K562 (cell line): Measurements from ENCODE around the gene SMC6. TPM values are rescaled to one million over a fixed set of nuclear protein-coding genes. Genes with fewer than 3 reads are reported as not detected.

Experiments
- CC2D1A ChIP-seq: fragments of 450-650 bp; IDR thresholded peaks from 2 replicates; pipeline ENCODE4 v1.6.1; 2017; ENCODE audit warnings: mild to moderate bottlenecking
- ERF ChIP-seq: fragments of 450-650 bp; formaldehyde crosslinking; IDR thresholded peaks from 2 replicates; pipeline ENCODE4 v1.4.0; 2020; ENCODE audit warnings: mild to moderate bottlenecking, mixed read lengths
- HDAC2 ChIP-seq: fragments of 450-650 bp; IDR thresholded peaks from 2 replicates; pipeline ENCODE4 v1.6.1; 2016; ENCODE audit warnings: mild to moderate bottlenecking
- HDAC3 ChIP-seq: fragments of 450-650 bp; IDR thresholded peaks from 2 replicates; pipeline ENCODE4 v1.6.1; 2018; ENCODE audit warnings: borderline replicate concordance, mild to moderate bottlenecking, moderate library complexity; ENCODE audit not compliant: partially characterized antibody
- HMGN3 ChIP-seq: IDR thresholded peaks from 2 replicates; pipeline ENCODE4 v1.6.1; 2011; ENCODE audit warnings: borderline replicate concordance, low read depth, mild to moderate bottlenecking, mixed read lengths, low read length; ENCODE audit not compliant: insufficient read length; ENCODE audit errors: extremely low read depth
- KDM5B ChIP-seq: fragments of 200-600 bp; sonication (generic); IDR thresholded peaks from 2 replicates; pipeline ENCODE4 v1.6.1; 2012; ENCODE audit warnings: low read depth, mild to moderate bottlenecking, moderate library complexity, low read length, control low read depth, inconsistent platforms; ENCODE audit not compliant: insufficient replicate concordance
- MEIS2 ChIP-seq: fragments of 450-650 bp; IDR thresholded peaks from 2 replicates; pipeline ENCODE4 v1.6.1; 2014; ENCODE audit warnings: mild to moderate bottlenecking; ENCODE audit not compliant: partially characterized antibody
- NBN ChIP-seq: fragments of 450-650 bp; IDR thresholded peaks from 2 replicates; pipeline ENCODE4 v1.6.1; 2016; ENCODE audit warnings: low read depth, mild to moderate bottlenecking
- OTX1 ChIP-seq: fragments of 450-650 bp; formaldehyde crosslinking; IDR thresholded peaks from 2 replicates; pipeline ENCODE4 v1.4.0; 2022; ENCODE audit warnings: mild to moderate bottlenecking
- PHF8 ChIP-seq: fragments of 200-600 bp; sonication (generic); IDR thresholded peaks from 2 replicates; pipeline ENCODE4 v1.6.1; 2012; ENCODE audit warnings: mixed run types, mild to moderate bottlenecking, inconsistent platforms, low read length, moderate library complexity, borderline replicate concordance
- PML ChIP-seq: IDR thresholded peaks from 2 replicates; pipeline ENCODE4 v1.6.1; 2012; ENCODE audit warnings: low read length, inconsistent platforms
- POLR2G ChIP-seq: fragments of 200-400 bp; formaldehyde crosslinking; IDR thresholded peaks from 2 replicates; pipeline ENCODE4 v1.6.1; 2017; ENCODE audit warnings: low read depth, mild to moderate bottlenecking, antibody characterized with exemption, low read length, moderate library complexity
- RBFOX2 ChIP-seq: fragments of 200-400 bp; formaldehyde crosslinking; IDR thresholded peaks from 2 replicates; pipeline ENCODE4 v1.6.1; 2017; ENCODE audit warnings: low read depth, mild to moderate bottlenecking, low read length, moderate library complexity
- ZBTB17 ChIP-seq: fragments of 450-650 bp; formaldehyde crosslinking; IDR thresholded peaks from 2 replicates; pipeline ENCODE4 v1.4.0; 2020; ENCODE audit warnings: mild to moderate bottlenecking
- ZNF316 ChIP-seq: fragments of 450-650 bp; IDR thresholded peaks from 2 replicates; pipeline ENCODE4 v1.6.1; 2016
- ZNF583 ChIP-seq: fragments of 250-450 bp; sonication (Bioruptor Pico); IDR thresholded peaks from 2 replicates; pipeline ENCODE4 v1.4.0; 2020
- polyA plus RNA-seq, 8 experiments: library from polyadenylated mRNA; depleted of rRNA in 4 of 8; stranded (reverse) in 5 of 8; unstranded in 3 of 8; fragments of >200 nt; fragmentation: Nextera tagmentation in 2 of 8; fragmentation: Illumina TruSeq in 1 of 8; extraction: Ambion mirVana in 2 of 8; extraction: Trizol in 1 of 8; gene quantifications; 2 replicates each; pipeline versions ENCODE4 v1.2.1 to v1.2.3, GENCODE V29; 2011 to 2014; ENCODE audit warnings: inconsistent platforms in 1 of 8, missing spikeins in 1 of 8
- total RNA-seq, 7 experiments: library from RNA; depleted of rRNA in 6 of 7; stranded (reverse); fragments of >200 nt in 6 of 7; fragmentation: Illumina TruSeq in 2 of 7; extraction: Trizol in 2 of 7; gene quantifications; 2 replicates each; pipeline versions ENCODE4 v1.2.1 to v1.2.3, GENCODE V29; 2011 to 2021; ENCODE audit warnings: low replicate concordance in 1 of 7
- TF ChIP-seq, protein P1 (sequence below): fragments of 450-650 bp; formaldehyde crosslinking; IDR thresholded peaks from 2 replicates; pipeline ENCODE4 v1.4.0; 2020; ENCODE audit warnings: mild to moderate bottlenecking, moderate library complexity
- TF ChIP-seq, protein P2 (sequence below): IDR thresholded peaks from 2 replicates; pipeline ENCODE4 v1.6.1; 2014; ENCODE audit warnings: antibody characterized with exemption
- TF ChIP-seq, protein P3 (sequence below): sonication (generic); formaldehyde crosslinking; IDR thresholded peaks from 2 replicates; pipeline ENCODE4 v1.9.0; 2022; ENCODE audit warnings: mild to moderate bottlenecking, missing genetic modification reagents
- TF ChIP-seq, protein P4 (sequence below), 2 experiments: fragments of 450-650 bp in 1 of 2; sonication (generic) in 1 of 2; formaldehyde crosslinking in 1 of 2; IDR thresholded peaks in 1 of 2; conservative IDR thresholded peaks in 1 of 2; 2 replicates each; pipeline versions ENCODE4 v1.6.1 to v1.8.1; 2016 to 2023; ENCODE audit warnings: mild to moderate bottlenecking in 2 of 2, moderate library complexity in 2 of 2, inconsistent platforms in 1 of 2, missing genetic modification reagents in 1 of 2
- TF ChIP-seq, protein P5 (sequence below), 2 experiments: IDR thresholded peaks; 2 replicates each; pipeline ENCODE4 v1.6.1; 2011; ENCODE audit warnings: borderline replicate concordance in 1 of 2, control low read depth in 1 of 2, low read depth in 1 of 2, low read length in 1 of 2, mild to moderate bottlenecking in 1 of 2, mixed read lengths in 1 of 2, moderate library complexity in 1 of 2; ENCODE audit not compliant: insufficient read depth in 1 of 2, insufficient read length in 1 of 2, poor library complexity in 1 of 2, severe bottlenecking in 1 of 2; ENCODE audit errors: extremely low read depth in 1 of 2

SMC6 gene
- total and polyA plus RNA-seq, 9 of the 15 experiments (the other 6 are each of a cell fraction or from before 2014, with no cell fraction given): 14.2 to 75.9 (median 47.7) TPM

DNA sequence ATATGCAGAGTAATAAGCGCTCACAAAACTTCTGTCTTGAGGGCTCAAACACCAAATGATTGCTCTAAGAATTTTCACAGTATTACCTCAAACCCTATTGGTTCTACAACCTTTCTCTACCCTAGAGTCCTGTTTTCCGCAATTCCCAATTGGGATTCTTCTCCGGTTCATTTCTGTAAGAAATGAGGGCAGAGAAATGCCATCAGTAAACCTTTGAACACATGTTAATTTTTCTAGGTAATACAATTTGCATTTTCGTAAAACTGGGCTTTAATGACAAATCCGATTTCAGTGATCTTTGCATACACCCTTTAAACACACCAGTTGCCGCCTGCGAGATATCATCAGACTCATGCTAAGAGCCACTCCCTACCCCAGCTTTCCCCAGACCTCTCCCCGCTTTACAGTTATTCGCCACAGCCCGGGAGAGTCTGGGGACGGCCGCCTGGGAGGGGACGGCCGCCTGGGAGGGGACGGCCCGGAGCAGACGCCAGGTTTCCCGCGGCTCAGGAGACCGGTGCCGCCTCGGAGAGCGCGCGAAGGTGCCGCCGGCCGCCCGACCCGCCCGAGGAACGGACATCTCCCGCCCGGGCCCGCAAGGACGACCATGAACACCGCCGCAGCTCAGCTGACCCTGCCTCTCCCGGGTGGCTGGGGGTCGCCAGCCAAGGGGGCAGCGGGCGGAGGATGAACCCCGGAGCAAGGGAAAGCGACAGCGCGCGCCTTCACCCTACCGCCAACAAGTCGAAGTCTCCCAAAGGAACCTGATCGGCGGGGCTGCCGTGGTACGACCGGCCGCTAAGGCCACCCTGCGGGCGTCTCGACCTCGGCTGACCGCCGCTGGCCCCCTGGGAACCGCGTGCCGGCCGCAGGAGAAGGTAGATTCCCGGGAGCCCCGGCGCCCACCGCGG, 463 bp downstream of the SMC6 start (continued):
- TF ChIP-seq ZNF316 (0 out of 2 replicates have a peak, but pooled peaks have one; percentile 20), HDAC3 (no peak), HMGN3 (peak; percentile 13), ZNF583 (CRISPR knock-in tag) (0 out of 2 replicates have a peak, but pooled peaks have one; percentile 16), HDAC2 (no peak), CC2D1A (no peak), NBN (0 out of 2 replicates have a peak, but pooled peaks have one; percentile 32), POLR2G (peak; percentile 88), KDM5B (peak; percentile 65), PHF8 (peak; percentile 73; the same call in 1 of the 2 replicates), OTX1 (peak; percentile 59; the same call in 1 of the 2 replicates), MEIS2 (no peak), ERF (CRISPR knock-in tag) (peak; percentile 82), ZBTB17 (CRISPR knock-in tag) (0 out of 2 replicates have a peak, but pooled peaks have one; percentile 32), PML (no peak), RBFOX2 (peak; percentile 85)
- TF ChIP-seq, protein P1, sequence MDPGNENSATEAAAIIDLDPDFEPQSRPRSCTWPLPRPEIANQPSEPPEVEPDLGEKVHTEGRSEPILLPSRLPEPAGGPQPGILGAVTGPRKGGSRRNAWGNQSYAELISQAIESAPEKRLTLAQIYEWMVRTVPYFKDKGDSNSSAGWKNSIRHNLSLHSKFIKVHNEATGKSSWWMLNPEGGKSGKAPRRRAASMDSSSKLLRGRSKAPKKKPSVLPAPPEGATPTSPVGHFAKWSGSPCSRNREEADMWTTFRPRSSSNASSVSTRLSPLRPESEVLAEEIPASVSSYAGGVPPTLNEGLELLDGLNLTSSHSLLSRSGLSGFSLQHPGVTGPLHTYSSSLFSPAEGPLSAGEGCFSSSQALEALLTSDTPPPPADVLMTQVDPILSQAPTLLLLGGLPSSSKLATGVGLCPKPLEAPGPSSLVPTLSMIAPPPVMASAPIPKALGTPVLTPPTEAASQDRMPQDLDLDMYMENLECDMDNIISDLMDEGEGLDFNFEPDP: 0 out of 2 replicates have a peak, but pooled peaks have one; percentile 17
- TF ChIP-seq, protein P2, sequence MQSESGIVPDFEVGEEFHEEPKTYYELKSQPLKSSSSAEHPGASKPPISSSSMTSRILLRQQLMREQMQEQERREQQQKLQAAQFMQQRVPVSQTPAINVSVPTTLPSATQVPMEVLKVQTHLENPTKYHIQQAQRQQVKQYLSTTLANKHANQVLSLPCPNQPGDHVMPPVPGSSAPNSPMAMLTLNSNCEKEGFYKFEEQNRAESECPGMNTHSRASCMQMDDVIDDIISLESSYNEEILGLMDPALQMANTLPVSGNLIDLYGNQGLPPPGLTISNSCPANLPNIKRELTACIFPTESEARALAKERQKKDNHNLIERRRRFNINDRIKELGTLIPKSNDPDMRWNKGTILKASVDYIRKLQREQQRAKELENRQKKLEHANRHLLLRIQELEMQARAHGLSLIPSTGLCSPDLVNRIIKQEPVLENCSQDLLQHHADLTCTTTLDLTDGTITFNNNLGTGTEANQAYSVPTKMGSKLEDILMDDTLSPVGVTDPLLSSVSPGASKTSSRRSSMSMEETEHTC: no peak
- TF ChIP-seq, protein P3, sequence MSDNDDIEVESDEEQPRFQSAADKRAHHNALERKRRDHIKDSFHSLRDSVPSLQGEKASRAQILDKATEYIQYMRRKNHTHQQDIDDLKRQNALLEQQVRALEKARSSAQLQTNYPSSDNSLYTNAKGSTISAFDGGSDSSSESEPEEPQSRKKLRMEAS (CRISPR knock-in tag): peak; percentile 50
- TF ChIP-seq, protein P4, sequence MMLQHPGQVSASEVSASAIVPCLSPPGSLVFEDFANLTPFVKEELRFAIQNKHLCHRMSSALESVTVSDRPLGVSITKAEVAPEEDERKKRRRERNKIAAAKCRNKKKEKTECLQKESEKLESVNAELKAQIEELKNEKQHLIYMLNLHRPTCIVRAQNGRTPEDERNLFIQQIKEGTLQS (IDR thresholded peaks at IDR 0.05): no peak
- TF ChIP-seq, protein P4 (CRISPR knock-in tag; conservative IDR thresholded peaks at IDR 0.05): 0 out of 2 replicates have a peak, but pooled peaks have one; percentile 18
- TF ChIP-seq, protein P5, sequence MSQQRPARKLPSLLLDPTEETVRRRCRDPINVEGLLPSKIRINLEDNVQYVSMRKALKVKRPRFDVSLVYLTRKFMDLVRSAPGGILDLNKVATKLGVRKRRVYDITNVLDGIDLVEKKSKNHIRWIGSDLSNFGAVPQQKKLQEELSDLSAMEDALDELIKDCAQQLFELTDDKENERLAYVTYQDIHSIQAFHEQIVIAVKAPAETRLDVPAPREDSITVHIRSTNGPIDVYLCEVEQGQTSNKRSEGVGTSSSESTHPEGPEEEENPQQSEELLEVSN (IDR thresholded peaks at IDR 0.05; ENCODE audit: borderline replicate concordance in 1 of 2, extremely low read depth in 1 of 2, insufficient read depth in 1 of 2, insufficient read length in 1 of 2, low read depth in 1 of 2, low read length in 1 of 2, poor library complexity in 1 of 2, severe bottlenecking in 1 of 2): peak in 1 of 2 experiments; percentile 37
